Mesothelial cell of epicardium (in vitro differentiated cells): ENCODE results near the gene TBC1D17. TPM values are rescaled to one million over a fixed set of nuclear protein-coding genes. Genes with fewer than 3 reads are reported as not detected.

Experiments used
- DNase-seq, 2 experiments: peaks; one replicate each; pipeline ENCODE4 v3.0.0; 2021; ENCODE audit warnings: low spot score in 2 of 2; ENCODE audit not compliant: unreplicated experiment in 2 of 2
- H3K27ac Mint-ChIP-seq: 2 replicates; pipeline ENCODE4 v1.8.0; 2021; ENCODE audit warnings: mixed read lengths
- H3K27me3 Mint-ChIP-seq: 2 replicates; pipeline ENCODE4 v1.8.0; 2021; ENCODE audit warnings: low read depth, mixed read lengths
- H3K36me3 Mint-ChIP-seq: 2 replicates; pipeline ENCODE4 v1.8.0; 2021; ENCODE audit warnings: mixed read lengths
- H3K4me1 Mint-ChIP-seq: 2 replicates; pipeline ENCODE4 v1.8.0; 2021; ENCODE audit warnings: mixed read lengths
- H3K4me3 Mint-ChIP-seq: 2 replicates; pipeline ENCODE4 v1.8.0; 2021; ENCODE audit warnings: mild to moderate bottlenecking, moderate library complexity, mixed read lengths
- H3K9me3 Mint-ChIP-seq: 2 replicates; pipeline ENCODE4 v1.8.0; 2021; ENCODE audit warnings: mixed read lengths
- CTCF ChIP-seq: fragments of 200-600 bp; sonication (generic); IDR thresholded peaks from one replicate; pipeline ENCODE4 v1.5.0; 2021; ENCODE audit warnings: antibody characterized with exemption; ENCODE audit not compliant: unreplicated experiment
- total RNA-seq: library from RNA; stranded (reverse); gene quantifications from 3 replicates; pipeline ENCODE4 v1.2.1, GENCODE V29; 2021

Gene TBC1D17
- total RNA-seq, 1 donor from 2014 or later: 49.7 TPM

- TF ChIP-seq CTCF: no peak
- peaks cover 6% of the 10 kb centered on the region for H3K4me1 Mint-ChIP-seq
- H3K36me3 Mint-ChIP-seq: peaks cover 30% of the 10 kb centered on the region
- peaks cover 20% of the 10 kb centered on the region for H3K27me3 Mint-ChIP-seq
- no peak for DNase-seq
- H3K4me3 Mint-ChIP-seq: no peak overlapping the region
- no peaks in the 10 kb centered on the region for H3K9me3 Mint-ChIP-seq
- no peak overlapping the region for H3K27ac Mint-ChIP-seq
These were observed 9.6 kb downstream of the TBC1D17 start for GRCh38 chr19:49887037-49887664.

GRCh38 chr19:49887665-49888509 lies 10.4 kb downstream of the TBC1D17 start:
- no peak overlapping the region for H3K4me3 Mint-ChIP-seq
- H3K9me3 Mint-ChIP-seq: no peaks in the 10 kb centered on the region
- H3K27ac Mint-ChIP-seq: no peak overlapping the region
- TF ChIP-seq CTCF: no peak
- peaks cover 27% of the 10 kb centered on the region for H3K36me3 Mint-ChIP-seq
- no peak for DNase-seq
- peaks cover 27% of the 10 kb centered on the region for H3K27me3 Mint-ChIP-seq
- peaks cover 6% of the 10 kb centered on the region for H3K4me1 Mint-ChIP-seq

- no peaks in the 10 kb centered on the region for H3K9me3 Mint-ChIP-seq
- H3K4me1 Mint-ChIP-seq: peaks cover 6% of the 10 kb centered on the region
- no peak for TF ChIP-seq CTCF
- peaks cover 22% of the 10 kb centered on the region for H3K36me3 Mint-ChIP-seq
- no peak overlapping the region for H3K27ac Mint-ChIP-seq
- no peak for DNase-seq
- H3K4me3 Mint-ChIP-seq: no peak overlapping the region
- H3K27me3 Mint-ChIP-seq: peaks cover 33% of the 10 kb centered on the region
These were observed 11.0 kb downstream of the TBC1D17 start for GRCh38 chr19:49888510-49888824.

GRCh38 chr19:49889038-49889686 lies 11.7 kb downstream of the TBC1D17 start:
- Mint-ChIP-seq H3K27ac (no peak overlapping the region), H3K4me1 (peaks cover 6% of the 10 kb centered on the region), H3K4me3 (peak overlapping the region; percentile 13), H3K9me3 (no peaks in the 10 kb centered on the region), H3K36me3 (peaks cover 18% of the 10 kb centered on the region), H3K27me3 (peaks cover 33% of the 10 kb centered on the region)
- TF ChIP-seq CTCF: no peak
- no peak for DNase-seq

- peak in 1 of 2 experiments; percentile 66 for DNase-seq
- Mint-ChIP-seq H3K4me3 (peak overlapping the region; percentile 59), H3K9me3 (no peaks in the 10 kb centered on the region), H3K36me3 (peaks cover 12% of the 10 kb centered on the region), H3K4me1 (peaks cover 6% of the 10 kb centered on the region), H3K27me3 (peaks cover 34% of the 10 kb centered on the region), H3K27ac (no peak overlapping the region)
- TF ChIP-seq CTCF: peak; percentile 74
These were observed 12.3 kb downstream of the TBC1D17 start for GRCh38 chr19:49889687-49890348.
